ENCODE data around the gene PHYHIPL. TPM values are rescaled to one million over a fixed set of nuclear protein-coding genes. Genes with fewer than 3 reads are reported as not detected.

The PHYHIPL gene
- polyA plus RNA-seq, 1 donor = 19.1 TPM

DNA sequence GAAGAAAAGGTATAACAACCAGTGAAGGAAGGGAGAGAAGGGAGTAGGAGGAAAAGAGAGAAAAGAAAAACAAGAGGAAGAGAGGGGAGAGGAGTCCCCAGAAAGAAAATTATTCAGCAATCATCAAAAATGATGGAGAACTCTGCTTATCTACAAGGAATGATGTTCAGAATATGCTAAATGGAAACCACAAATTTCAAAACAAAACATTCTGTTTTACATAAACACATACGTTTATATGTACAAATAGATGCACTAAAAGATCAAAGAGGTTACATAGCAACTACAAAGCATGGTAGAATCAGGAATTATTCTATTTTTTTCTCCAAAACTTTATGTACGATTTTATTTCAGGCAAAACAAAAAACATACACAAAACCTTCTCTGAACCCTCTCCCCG lies 94.0 kb downstream of the PHYHIPL start:
- no peaks in the 10 kb centered on the region for H3K27me3 ChIP-seq (ENCODE audit: control insufficient read depth, insufficient read depth, low read length)
- 90% methylated on average over 2 of the region's 3 CpGs for WGBS (ENCODE audit: insufficient coverage, low lambda C conversion rate)
- H3K4me3 ChIP-seq (ENCODE audit: low read length) = no peak overlapping the region
- H3K9me3 ChIP-seq (ENCODE audit: control insufficient read depth, low read depth, low read length) = no peaks in the 10 kb centered on the region
- no peak for DNase-seq
- H3K27ac ChIP-seq (ENCODE audit: low read length) = no peak overlapping the region
- no peaks in the 10 kb centered on the region for H3K36me3 ChIP-seq (ENCODE audit: control insufficient read depth, insufficient read depth, low read length)
- no peaks in the 10 kb centered on the region for H3K4me1 ChIP-seq (ENCODE audit: control insufficient read depth, insufficient read depth, low read length)

DNA sequence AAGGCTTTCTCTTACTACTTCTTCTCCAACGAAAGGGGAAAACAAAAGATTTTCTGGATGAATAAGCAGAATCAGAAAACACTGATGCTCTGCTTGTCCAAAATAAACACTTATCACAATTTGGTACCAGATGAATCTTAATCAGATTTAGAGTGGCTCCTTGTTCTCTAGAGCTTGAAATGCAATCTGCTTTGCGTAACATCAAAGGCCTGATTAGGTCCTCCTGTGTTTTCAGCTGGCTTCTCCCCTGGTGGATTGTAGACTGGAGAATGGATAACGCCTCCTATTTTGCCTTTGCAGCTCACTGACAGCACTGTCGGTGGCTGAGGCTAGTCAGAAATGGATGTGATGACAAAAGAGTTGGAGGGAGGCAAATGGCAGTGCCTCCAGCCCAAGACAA lies 94.7 kb downstream of the PHYHIPL start:
- 48% methylated on average over 2 of the region's 4 CpGs for WGBS (ENCODE audit: insufficient coverage, low lambda C conversion rate)
- Histone ChIP-seq H3K36me3 (ENCODE audit: control insufficient read depth, insufficient read depth, low read length) (no peaks in the 10 kb centered on the region), H3K4me3 (ENCODE audit: low read length) (no peak overlapping the region), H3K27me3 (ENCODE audit: control insufficient read depth, insufficient read depth, low read length) (no peaks in the 10 kb centered on the region), H3K4me1 (ENCODE audit: control insufficient read depth, insufficient read depth, low read length) (no peaks in the 10 kb centered on the region), H3K27ac (ENCODE audit: low read length) (no peak overlapping the region), H3K9me3 (ENCODE audit: control insufficient read depth, low read depth, low read length) (no peaks in the 10 kb centered on the region)
- no peak for DNase-seq

DNA sequence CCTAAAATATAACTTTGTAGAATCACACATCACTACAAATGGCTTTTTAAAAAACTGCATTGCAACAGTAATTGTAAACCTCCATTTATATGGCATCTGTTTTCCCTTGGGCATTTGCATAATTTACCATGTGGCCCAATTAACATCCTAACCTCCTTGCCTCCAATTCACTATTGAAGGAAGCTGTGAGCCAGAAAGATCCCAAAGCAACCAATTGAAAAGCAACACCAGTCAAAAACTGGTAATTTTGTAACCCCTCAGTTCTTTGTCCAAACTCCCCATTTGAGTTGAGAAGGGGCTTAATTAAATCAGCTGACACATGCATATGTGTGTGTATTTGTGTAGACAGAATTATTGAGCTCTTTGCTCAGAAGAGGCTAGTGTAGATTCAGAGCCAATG lies 95.6 kb downstream of the PHYHIPL start:
- H3K4me3 ChIP-seq (ENCODE audit: low read length) = no peak overlapping the region
- H3K4me1 ChIP-seq (ENCODE audit: control insufficient read depth, insufficient read depth, low read length) = no peaks in the 10 kb centered on the region
- no peak for DNase-seq
- no peaks in the 10 kb centered on the region for H3K27me3 ChIP-seq (ENCODE audit: control insufficient read depth, insufficient read depth, low read length)
- no peaks in the 10 kb centered on the region for H3K36me3 ChIP-seq (ENCODE audit: control insufficient read depth, insufficient read depth, low read length)
- no peaks in the 10 kb centered on the region for H3K9me3 ChIP-seq (ENCODE audit: control insufficient read depth, low read depth, low read length)
- no peak overlapping the region for H3K27ac ChIP-seq (ENCODE audit: low read length)

DNA sequence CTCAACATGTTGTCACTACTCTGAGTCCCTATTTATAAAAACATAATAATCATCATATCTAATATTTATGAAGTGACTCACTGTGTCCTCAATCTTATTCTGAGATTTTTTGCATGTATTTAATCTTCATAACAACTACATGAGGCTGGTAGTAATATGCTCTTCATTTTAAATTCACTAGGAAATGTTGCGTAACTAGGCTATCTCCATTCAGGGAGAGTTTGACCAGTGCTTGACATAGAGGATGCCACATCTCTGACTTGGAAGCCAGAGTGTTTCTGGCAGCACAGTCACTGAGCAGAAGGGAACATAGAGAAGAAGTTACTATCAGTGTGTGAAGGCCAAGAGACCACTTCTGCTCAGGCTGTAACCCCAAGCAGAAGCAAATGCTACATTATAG lies 97.0 kb downstream of the PHYHIPL start:
- Histone ChIP-seq H3K36me3 (ENCODE audit: control insufficient read depth, insufficient read depth, low read length) (no peaks in the 10 kb centered on the region), H3K4me1 (ENCODE audit: control insufficient read depth, insufficient read depth, low read length) (no peaks in the 10 kb centered on the region), H3K9me3 (ENCODE audit: control insufficient read depth, low read depth, low read length) (no peaks in the 10 kb centered on the region), H3K27me3 (ENCODE audit: control insufficient read depth, insufficient read depth, low read length) (no peaks in the 10 kb centered on the region), H3K4me3 (ENCODE audit: low read length) (no peak overlapping the region), H3K27ac (ENCODE audit: low read length) (no peak overlapping the region)
- no peak for DNase-seq
- WGBS (ENCODE audit: insufficient coverage, low lambda C conversion rate) = no CpG with 5 or more reads among the region's 1 CpG

DNA sequence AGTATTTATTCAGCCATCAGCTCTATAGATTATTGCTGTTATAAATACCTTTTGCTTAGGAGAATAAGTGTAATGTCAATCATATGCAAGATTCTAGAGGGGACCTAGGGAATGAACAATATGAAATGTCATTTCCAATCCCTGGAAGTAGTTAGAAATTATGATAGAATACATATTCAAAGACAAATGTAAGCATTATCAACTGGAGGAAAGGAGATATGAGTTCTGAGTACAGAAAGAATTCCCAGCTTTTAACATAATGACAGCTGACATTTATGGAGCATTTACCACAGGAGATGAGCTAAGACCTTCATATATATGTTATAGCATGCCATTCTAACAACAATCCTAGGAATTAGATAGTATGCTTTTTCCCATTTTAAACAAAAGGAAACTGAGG lies 99.7 kb downstream of the PHYHIPL start:
- Histone ChIP-seq H3K9me3 (ENCODE audit: control insufficient read depth, low read depth, low read length) (no peaks in the 10 kb centered on the region), H3K36me3 (ENCODE audit: control insufficient read depth, insufficient read depth, low read length) (no peaks in the 10 kb centered on the region), H3K27me3 (ENCODE audit: control insufficient read depth, insufficient read depth, low read length) (no peaks in the 10 kb centered on the region), H3K27ac (ENCODE audit: low read length) (no peak overlapping the region), H3K4me1 (ENCODE audit: control insufficient read depth, insufficient read depth, low read length) (no peaks in the 10 kb centered on the region), H3K4me3 (ENCODE audit: low read length) (no peak overlapping the region)
- DNase-seq = no peak

DNA sequence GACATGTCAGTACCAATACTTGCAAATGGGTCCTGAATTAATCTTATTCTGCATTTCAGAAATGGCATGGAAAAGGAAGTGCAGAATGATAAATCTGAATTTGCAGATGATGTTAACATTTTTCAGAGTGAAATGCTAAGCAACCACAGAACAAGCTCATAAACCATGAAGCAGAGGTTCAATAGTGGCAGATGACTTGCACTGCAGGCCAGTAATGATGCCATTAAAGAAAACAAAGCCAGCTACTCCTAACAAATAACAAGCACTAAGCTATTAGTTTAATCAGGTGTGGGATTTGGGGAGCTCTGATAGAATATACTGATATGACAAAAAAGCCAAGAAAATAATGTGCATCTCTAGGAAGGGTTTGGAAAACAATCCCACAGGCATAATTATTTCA lies 100.5 kb downstream of the PHYHIPL start:
- no peak for DNase-seq
- Histone ChIP-seq H3K9me3 (ENCODE audit: control insufficient read depth, low read depth, low read length) (no peaks in the 10 kb centered on the region), H3K36me3 (ENCODE audit: control insufficient read depth, insufficient read depth, low read length) (no peaks in the 10 kb centered on the region), H3K27me3 (ENCODE audit: control insufficient read depth, insufficient read depth, low read length) (no peaks in the 10 kb centered on the region), H3K27ac (ENCODE audit: low read length) (no peak overlapping the region), H3K4me3 (ENCODE audit: low read length) (no peak overlapping the region), H3K4me1 (ENCODE audit: control insufficient read depth, insufficient read depth, low read length) (no peaks in the 10 kb centered on the region)

DNA sequence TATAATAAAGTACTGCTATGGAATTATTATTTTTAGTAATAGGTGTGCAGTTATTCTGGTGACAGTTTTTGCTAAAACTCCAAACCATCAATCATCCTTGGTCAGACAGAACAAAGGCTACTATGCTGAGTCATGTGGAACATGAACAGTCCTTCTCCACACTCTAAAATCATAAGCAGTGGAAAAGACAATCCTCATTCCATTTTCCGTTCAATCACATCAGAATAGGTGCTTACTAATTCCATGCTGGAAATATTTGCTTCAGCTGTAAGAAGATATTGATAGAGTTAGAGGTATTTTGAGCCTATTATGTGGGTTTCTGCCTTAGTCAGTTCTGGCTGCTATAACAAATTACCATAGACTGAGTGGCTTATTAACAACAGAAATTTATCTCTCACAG lies 103.0 kb downstream of the PHYHIPL start:
- H3K9me3 ChIP-seq (ENCODE audit: control insufficient read depth, low read depth, low read length) = no peaks in the 10 kb centered on the region
- no peak overlapping the region for H3K4me3 ChIP-seq (ENCODE audit: low read length)
- DNase-seq = no peak
- H3K36me3 ChIP-seq (ENCODE audit: control insufficient read depth, insufficient read depth, low read length) = no peaks in the 10 kb centered on the region
- no CpG with 5 or more reads among the region's 1 CpG for WGBS (ENCODE audit: insufficient coverage, low lambda C conversion rate)
- H3K27ac ChIP-seq (ENCODE audit: low read length) = no peak overlapping the region
- no peaks in the 10 kb centered on the region for H3K4me1 ChIP-seq (ENCODE audit: control insufficient read depth, insufficient read depth, low read length)
- no peaks in the 10 kb centered on the region for H3K27me3 ChIP-seq (ENCODE audit: control insufficient read depth, insufficient read depth, low read length)

DNA sequence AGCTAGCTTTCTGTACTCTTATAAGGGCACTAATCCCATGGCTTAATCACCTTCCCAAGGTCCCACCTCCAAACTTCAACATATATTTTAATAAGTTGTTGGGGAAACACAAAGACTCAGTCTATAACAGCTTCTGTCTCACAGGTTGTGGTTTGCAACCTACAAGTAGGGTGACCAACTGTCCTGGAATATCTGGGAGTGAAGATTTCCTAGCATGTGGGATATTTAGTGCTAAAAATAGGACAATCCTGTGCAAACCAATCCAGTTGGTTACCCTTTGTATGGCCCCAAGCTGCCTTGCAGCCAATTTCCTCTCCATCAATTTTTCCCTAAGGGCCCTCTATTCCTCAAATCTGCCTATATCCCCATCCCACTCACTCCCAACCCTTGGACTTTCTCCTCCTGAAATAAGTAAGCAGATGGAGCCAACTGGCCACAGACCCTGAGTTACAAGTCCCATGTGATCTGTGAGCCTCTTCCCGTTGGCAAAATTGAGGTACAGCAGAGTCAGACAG lies 103.6 kb downstream of the PHYHIPL start:
- no peaks in the 10 kb centered on the region for H3K27me3 ChIP-seq (ENCODE audit: control insufficient read depth, insufficient read depth, low read length)
- H3K4me3 ChIP-seq (ENCODE audit: low read length) = no peak overlapping the region
- no peak overlapping the region for H3K27ac ChIP-seq (ENCODE audit: low read length)
- DNase-seq = no peak
- WGBS (ENCODE audit: insufficient coverage, low lambda C conversion rate) = no CpG with 5 or more reads among the region's 1 CpG
- no peaks in the 10 kb centered on the region for H3K9me3 ChIP-seq (ENCODE audit: control insufficient read depth, low read depth, low read length)
- H3K36me3 ChIP-seq (ENCODE audit: control insufficient read depth, insufficient read depth, low read length) = no peaks in the 10 kb centered on the region
- no peaks in the 10 kb centered on the region for H3K4me1 ChIP-seq (ENCODE audit: control insufficient read depth, insufficient read depth, low read length)

DNA sequence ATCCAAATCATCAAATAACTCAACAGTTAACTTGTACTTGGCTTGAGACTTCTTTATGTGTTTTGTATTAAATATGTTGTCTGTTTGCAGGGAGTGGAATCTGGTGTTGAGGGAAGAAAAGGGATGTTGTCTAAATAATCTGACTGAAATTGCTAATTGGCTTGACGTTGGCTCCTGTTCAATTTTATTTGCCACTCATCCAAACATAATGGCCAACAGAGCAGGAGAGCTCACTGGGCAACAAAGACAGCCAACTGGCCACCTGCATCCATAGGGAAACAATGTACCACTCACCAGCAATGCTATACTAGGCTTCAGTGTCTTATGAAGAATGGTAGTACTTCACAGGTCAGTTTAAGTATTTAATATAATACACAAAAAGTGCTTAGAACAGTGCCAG lies 105.4 kb downstream of the PHYHIPL start:
- H3K27me3 ChIP-seq (ENCODE audit: control insufficient read depth, insufficient read depth, low read length) = no peaks in the 10 kb centered on the region
- no peak overlapping the region for H3K4me3 ChIP-seq (ENCODE audit: low read length)
- no peaks in the 10 kb centered on the region for H3K36me3 ChIP-seq (ENCODE audit: control insufficient read depth, insufficient read depth, low read length)
- H3K27ac ChIP-seq (ENCODE audit: low read length) = no peak overlapping the region
- no peak for DNase-seq
- H3K4me1 ChIP-seq (ENCODE audit: control insufficient read depth, insufficient read depth, low read length) = no peaks in the 10 kb centered on the region
- H3K9me3 ChIP-seq (ENCODE audit: control insufficient read depth, low read depth, low read length) = no peaks in the 10 kb centered on the region
- no CpG with 5 or more reads among the region's 1 CpG for WGBS (ENCODE audit: insufficient coverage, low lambda C conversion rate)

DNA sequence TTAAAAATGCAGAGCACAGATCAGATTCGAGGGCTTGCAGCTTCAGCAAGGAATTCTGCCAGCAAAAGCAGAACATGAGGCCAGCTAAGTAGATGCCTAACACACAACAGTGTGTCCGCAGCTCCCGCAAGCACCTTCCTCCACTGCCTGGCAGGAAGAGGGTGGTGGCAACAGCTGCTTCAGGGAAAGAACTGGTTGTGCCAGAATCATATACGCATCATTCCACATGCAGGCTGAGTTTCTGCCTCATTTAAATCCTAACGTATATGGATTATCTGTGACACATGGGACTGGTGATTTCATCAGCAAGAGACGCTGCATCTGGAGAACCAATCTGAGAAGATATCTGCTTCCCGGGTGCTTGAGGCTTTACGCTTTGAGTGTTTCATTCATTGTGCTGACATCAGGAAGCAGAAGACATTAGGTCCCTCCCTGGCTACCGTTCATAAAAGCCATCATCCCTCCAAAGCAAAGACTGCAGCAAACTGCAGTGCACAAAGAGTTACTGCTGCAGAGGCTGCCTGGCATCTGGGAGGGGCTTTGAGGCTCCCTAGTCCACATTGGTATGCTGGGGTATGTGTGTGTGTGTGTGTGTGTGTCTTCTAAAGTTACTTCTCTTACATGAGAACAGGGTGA lies 107.1 kb downstream of the PHYHIPL start:
- no peak overlapping the region for H3K4me3 ChIP-seq (ENCODE audit: low read length)
- DNase-seq = no peak
- H3K4me1 ChIP-seq (ENCODE audit: control insufficient read depth, insufficient read depth, low read length) = no peaks in the 10 kb centered on the region
- no peaks in the 10 kb centered on the region for H3K27me3 ChIP-seq (ENCODE audit: control insufficient read depth, insufficient read depth, low read length)
- WGBS (ENCODE audit: insufficient coverage, low lambda C conversion rate) = no CpG with 5 or more reads among the region's 9 CpGs
- H3K9me3 ChIP-seq (ENCODE audit: control insufficient read depth, low read depth, low read length) = no peaks in the 10 kb centered on the region
- H3K27ac ChIP-seq (ENCODE audit: low read length) = no peak overlapping the region
- H3K36me3 ChIP-seq (ENCODE audit: control insufficient read depth, insufficient read depth, low read length) = no peaks in the 10 kb centered on the region

DNA sequence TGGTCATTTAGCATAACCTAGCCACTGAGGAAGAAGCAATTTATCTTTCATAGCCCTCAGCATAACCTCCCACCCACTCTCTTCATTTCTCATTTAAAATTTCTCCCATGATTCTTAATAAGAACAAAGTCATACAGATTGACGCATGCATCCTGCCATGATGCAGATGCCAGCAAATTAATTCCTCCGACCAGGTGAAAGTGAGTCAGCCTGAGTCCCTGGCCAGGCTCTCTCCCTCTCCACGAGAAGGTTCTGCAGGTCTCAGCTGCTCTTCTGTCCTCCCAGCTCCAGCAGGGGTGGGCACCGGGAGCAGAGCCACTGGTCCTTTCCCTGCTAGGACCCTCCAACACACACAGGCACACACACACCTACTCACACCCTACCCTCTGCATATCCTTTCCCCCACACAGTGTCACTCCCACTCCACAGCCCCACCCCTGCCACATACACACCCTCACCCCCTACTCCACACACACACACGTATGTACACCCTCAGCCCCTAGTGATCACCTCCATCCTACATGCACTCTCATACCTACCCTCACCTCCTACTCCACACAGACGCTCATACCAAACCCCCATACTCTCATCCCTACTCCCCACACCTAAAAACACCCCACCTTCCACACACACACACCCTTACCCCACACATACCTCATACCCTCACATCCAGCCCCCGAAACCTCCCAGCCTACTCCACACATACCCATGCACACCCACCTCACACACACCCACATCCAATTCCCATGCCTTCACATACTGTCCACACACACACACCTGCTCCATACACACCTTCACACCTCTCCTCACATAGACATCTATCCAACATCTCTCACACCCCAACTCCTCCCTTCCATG lies 107.9 kb downstream of the PHYHIPL start:
- WGBS (ENCODE audit: insufficient coverage, low lambda C conversion rate) = 67% methylated on average over 3 of the region's 7 CpGs
- Histone ChIP-seq H3K36me3 (ENCODE audit: control insufficient read depth, insufficient read depth, low read length) (no peaks in the 10 kb centered on the region), H3K9me3 (ENCODE audit: control insufficient read depth, low read depth, low read length) (no peaks in the 10 kb centered on the region), H3K27ac (ENCODE audit: low read length) (no peak overlapping the region), H3K27me3 (ENCODE audit: control insufficient read depth, insufficient read depth, low read length) (no peaks in the 10 kb centered on the region), H3K4me3 (ENCODE audit: low read length) (no peak overlapping the region), H3K4me1 (ENCODE audit: control insufficient read depth, insufficient read depth, low read length) (no peaks in the 10 kb centered on the region)
- DNase-seq = no peak
